ENCODE data around the gene SSH3.

SSH3 gene

GRCh38 chr11:67278939-67279588, 24.3 kb upstream of the SSH3 start:
- Histone ChIP-seq H4K5ac (ENCODE audit: low read length) (no peak overlapping the region), H4K8ac (ENCODE audit: low read depth, low read length) (no peak overlapping the region), H2BK5ac (ENCODE audit: low read length) (no peak overlapping the region), H3K4me2 (ENCODE audit: low read length) (no peak overlapping the region), H3K27me3 (ENCODE audit: insufficient read depth, low read length, poor library complexity) (no peaks in the 10 kb centered on the region), H3K36me3 (ENCODE audit: control insufficient read depth, insufficient read depth, low read length) (peaks cover 15% of the 10 kb centered on the region), H3K4me3 (ENCODE audit: low read length) (no peak overlapping the region), H3K4me1 (ENCODE audit: control insufficient read depth, low read depth, low read length) (peaks cover 8% of the 10 kb centered on the region), H2BK15ac (replicated peaks; ENCODE audit: low read depth) (no peak overlapping the region), H2AK5ac (ENCODE audit: low read length) (no peak overlapping the region), H3K79me1 (ENCODE audit: low read length) (peaks cover 17% of the 10 kb centered on the region), H2BK120ac (ENCODE audit: low read depth, low read length) (no peak overlapping the region), H3K18ac (ENCODE audit: low read length) (no peak overlapping the region), H3K56ac (ENCODE audit: low read length) (no peak overlapping the region), H3K4ac (ENCODE audit: low read depth, low read length) (no peak overlapping the region), H3K79me2 (ENCODE audit: control insufficient read depth, insufficient read depth, low read length) (peaks cover 9% of the 10 kb centered on the region), H3K27ac (ENCODE audit: low read depth, low read length) (no peak overlapping the region), H3K9ac (ENCODE audit: low read length) (no peak overlapping the region), H3K23ac (ENCODE audit: low read length) (no peak overlapping the region)
- WGBS (ENCODE audit: extremely low coverage, insufficient coverage, low lambda C conversion rate) = no CpG with 5 or more reads among the region's 14 CpGs
- DNase-seq = no peak

- Histone ChIP-seq H3K56ac (ENCODE audit: low read length) (no peak overlapping the region), H3K9ac (ENCODE audit: low read length) (no peak overlapping the region), H4K5ac (ENCODE audit: low read length) (no peak overlapping the region), H2AK5ac (ENCODE audit: low read length) (no peak overlapping the region), H3K79me1 (ENCODE audit: low read length) (peaks cover 14% of the 10 kb centered on the region), H3K4me1 (ENCODE audit: control insufficient read depth, low read depth, low read length) (peaks cover 8% of the 10 kb centered on the region), H3K27me3 (ENCODE audit: insufficient read depth, low read length, poor library complexity) (no peaks in the 10 kb centered on the region), H3K27ac (ENCODE audit: low read depth, low read length) (no peak overlapping the region), H3K18ac (ENCODE audit: low read length) (no peak overlapping the region), H3K36me3 (ENCODE audit: control insufficient read depth, insufficient read depth, low read length) (peaks cover 15% of the 10 kb centered on the region), H4K8ac (ENCODE audit: low read depth, low read length) (no peak overlapping the region), H2BK5ac (ENCODE audit: low read length) (no peak overlapping the region), H3K79me2 (ENCODE audit: control insufficient read depth, insufficient read depth, low read length) (peaks cover 5% of the 10 kb centered on the region), H3K4me3 (ENCODE audit: low read length) (no peak overlapping the region), H3K23ac (ENCODE audit: low read length) (no peak overlapping the region), H3K4me2 (ENCODE audit: low read length) (no peak overlapping the region), H3K4ac (ENCODE audit: low read depth, low read length) (no peak overlapping the region), H2BK15ac (replicated peaks; ENCODE audit: low read depth) (no peak overlapping the region), H2BK120ac (ENCODE audit: low read depth, low read length) (no peak overlapping the region)
- DNase-seq = no peak
- WGBS (ENCODE audit: extremely low coverage, insufficient coverage, low lambda C conversion rate) = no CpG with 5 or more reads among the region's 17 CpGs
Measured at GRCh38 chr11:67279589-67280340, 23.6 kb upstream of the SSH3 start.

- Histone ChIP-seq H3K4me3 (ENCODE audit: low read length) (no peak overlapping the region), H4K5ac (ENCODE audit: low read length) (no peak overlapping the region), H2BK5ac (ENCODE audit: low read length) (no peak overlapping the region), H3K18ac (ENCODE audit: low read length) (no peak overlapping the region), H3K79me2 (ENCODE audit: control insufficient read depth, insufficient read depth, low read length) (peaks cover 5% of the 10 kb centered on the region), H3K56ac (ENCODE audit: low read length) (no peak overlapping the region), H3K23ac (ENCODE audit: low read length) (no peak overlapping the region), H3K9ac (ENCODE audit: low read length) (no peak overlapping the region), H2BK15ac (replicated peaks; ENCODE audit: low read depth) (no peak overlapping the region), H3K27me3 (ENCODE audit: insufficient read depth, low read length, poor library complexity) (no peaks in the 10 kb centered on the region), H3K36me3 (ENCODE audit: control insufficient read depth, insufficient read depth, low read length) (peaks cover 17% of the 10 kb centered on the region), H3K4me2 (ENCODE audit: low read length) (no peak overlapping the region), H3K27ac (ENCODE audit: low read depth, low read length) (no peak overlapping the region), H3K79me1 (ENCODE audit: low read length) (peaks cover 12% of the 10 kb centered on the region), H3K4ac (ENCODE audit: low read depth, low read length) (no peak overlapping the region), H4K8ac (ENCODE audit: low read depth, low read length) (no peak overlapping the region), H3K4me1 (ENCODE audit: control insufficient read depth, low read depth, low read length) (peaks cover 8% of the 10 kb centered on the region), H2AK5ac (ENCODE audit: low read length) (no peak overlapping the region), H2BK120ac (ENCODE audit: low read depth, low read length) (no peak overlapping the region)
- no peak for DNase-seq
- no CpG with 5 or more reads among the region's 13 CpGs for WGBS (ENCODE audit: extremely low coverage, insufficient coverage, low lambda C conversion rate)
Measured at GRCh38 chr11:67280341-67280787, 23.0 kb upstream of the SSH3 start.

GRCh38 chr11:67280788-67281551, 22.4 kb upstream of the SSH3 start:
- no peak overlapping the region for H3K4me3 ChIP-seq (ENCODE audit: low read length)
- H3K4me2 ChIP-seq (ENCODE audit: low read length) = no peak overlapping the region
- H4K5ac ChIP-seq (ENCODE audit: low read length) = no peak overlapping the region
- H3K27me3 ChIP-seq (ENCODE audit: insufficient read depth, low read length, poor library complexity) = no peaks in the 10 kb centered on the region
- H3K27ac ChIP-seq (ENCODE audit: low read depth, low read length) = no peak overlapping the region
- no peak overlapping the region for H3K23ac ChIP-seq (ENCODE audit: low read length)
- WGBS (ENCODE audit: extremely low coverage, insufficient coverage, low lambda C conversion rate) = no CpG with 5 or more reads among the region's 31 CpGs
- H3K79me1 ChIP-seq (ENCODE audit: low read length) = peaks cover 7% of the 10 kb centered on the region
- H2BK15ac ChIP-seq (replicated peaks; ENCODE audit: low read depth) = no peak overlapping the region
- no peak overlapping the region for H2BK120ac ChIP-seq (ENCODE audit: low read depth, low read length)
- peaks cover 8% of the 10 kb centered on the region for H3K4me1 ChIP-seq (ENCODE audit: control insufficient read depth, low read depth, low read length)
- H2AK5ac ChIP-seq (ENCODE audit: low read length) = no peak overlapping the region
- no peak overlapping the region for H3K56ac ChIP-seq (ENCODE audit: low read length)
- H4K8ac ChIP-seq (ENCODE audit: low read depth, low read length) = no peak overlapping the region
- H3K79me2 ChIP-seq (ENCODE audit: control insufficient read depth, insufficient read depth, low read length) = peaks cover 2% of the 10 kb centered on the region
- no peak overlapping the region for H2BK5ac ChIP-seq (ENCODE audit: low read length)
- no peak overlapping the region for H3K4ac ChIP-seq (ENCODE audit: low read depth, low read length)
- peaks cover 17% of the 10 kb centered on the region for H3K36me3 ChIP-seq (ENCODE audit: control insufficient read depth, insufficient read depth, low read length)
- H3K18ac ChIP-seq (ENCODE audit: low read length) = no peak overlapping the region
- no peak overlapping the region for H3K9ac ChIP-seq (ENCODE audit: low read length)
- DNase-seq = no peak

GRCh38 chr11:67281552-67282150, 21.7 kb upstream of the SSH3 start:
- H3K27me3 ChIP-seq (ENCODE audit: insufficient read depth, low read length, poor library complexity) = no peaks in the 10 kb centered on the region
- no peak overlapping the region for H2AK5ac ChIP-seq (ENCODE audit: low read length)
- H3K4me2 ChIP-seq (ENCODE audit: low read length) = no peak overlapping the region
- no peaks in the 10 kb centered on the region for H3K79me2 ChIP-seq (ENCODE audit: control insufficient read depth, insufficient read depth, low read length)
- no peak overlapping the region for H2BK5ac ChIP-seq (ENCODE audit: low read length)
- WGBS (ENCODE audit: extremely low coverage, insufficient coverage, low lambda C conversion rate) = no CpG with 5 or more reads among the region's 27 CpGs
- H3K18ac ChIP-seq (ENCODE audit: low read length) = no peak overlapping the region
- no peak overlapping the region for H3K23ac ChIP-seq (ENCODE audit: low read length)
- H3K27ac ChIP-seq (ENCODE audit: low read depth, low read length) = no peak overlapping the region
- no peak overlapping the region for H2BK120ac ChIP-seq (ENCODE audit: low read depth, low read length)
- DNase-seq = no peak
- H3K4ac ChIP-seq (ENCODE audit: low read depth, low read length) = no peak overlapping the region
- H4K8ac ChIP-seq (ENCODE audit: low read depth, low read length) = no peak overlapping the region
- no peak overlapping the region for H3K4me3 ChIP-seq (ENCODE audit: low read length)
- no peak overlapping the region for H2BK15ac ChIP-seq (replicated peaks; ENCODE audit: low read depth)
- H3K79me1 ChIP-seq (ENCODE audit: low read length) = peaks cover 4% of the 10 kb centered on the region
- no peak overlapping the region for H3K9ac ChIP-seq (ENCODE audit: low read length)
- H4K5ac ChIP-seq (ENCODE audit: low read length) = no peak overlapping the region
- peaks cover 8% of the 10 kb centered on the region for H3K4me1 ChIP-seq (ENCODE audit: control insufficient read depth, low read depth, low read length)
- H3K56ac ChIP-seq (ENCODE audit: low read length) = no peak overlapping the region
- H3K36me3 ChIP-seq (ENCODE audit: control insufficient read depth, insufficient read depth, low read length) = peaks cover 17% of the 10 kb centered on the region

Data from mesendoderm (in vitro differentiated cells).